Upper lobe of left lung (tissue), 6 donors: ENCODE measurements around the gene BCAM. TPM values are rescaled to one million over a fixed set of nuclear protein-coding genes. Genes with fewer than 3 reads are reported as not detected.

Experiments
- ATAC-seq, 2 donors: fragments of 200-7000 bp; cut with Tn5 transposase; one replicate each; pipeline ENCODE4 v1.9.1; 2022; ENCODE audit warnings: mild to moderate bottlenecking in 2 of 2, moderate library complexity in 2 of 2; ENCODE audit not compliant: low FRiP score in 2 of 2
- DNase-seq, 2 donors: peaks; one replicate each; pipeline ENCODE4 v3.0.0-alpha.2; 2019 to 2020
- H3K27ac ChIP-seq, 4 donors: fragments of 200-600 bp; sonication (generic); one replicate each; pipeline ENCODE4 v1.5.1; 2016 to 2019
- H3K27me3 ChIP-seq, 4 donors: fragments of 200-600 bp; sonication (generic); one replicate each; pipeline ENCODE4 v1.5.1; 2017 to 2019
- H3K36me3 ChIP-seq, 4 donors: fragments of 200-600 bp; sonication (generic); one replicate each; pipeline ENCODE4 v1.5.1; 2016 to 2019
- H3K4me1 ChIP-seq, 4 donors: fragments of 200-600 bp; sonication (generic); one replicate each; pipeline ENCODE4 v1.5.1; 2018 to 2019
- H3K4me3 ChIP-seq, 4 donors: fragments of 200-600 bp; sonication (generic); one replicate each; pipeline ENCODE4 v1.5.1; 2017 to 2019; ENCODE audit warnings: mild to moderate bottlenecking in 2 of 4, moderate library complexity in 1 of 4
- H3K9me3 ChIP-seq, 4 donors: fragments of 200-600 bp; sonication (generic); one replicate each; pipeline ENCODE4 v1.5.1; 2018 to 2019
- CTCF ChIP-seq, 6 experiments: fragments of 450-650 bp in 4 of 6; fragments of 200-600 bp in 2 of 6; sonication (generic) in 2 of 6; IDR thresholded peaks; one replicate each; pipeline ENCODE4 v1.5.1; 2016 to 2019; ENCODE audit warnings: antibody characterized with exemption in 6 of 6
- EP300 ChIP-seq, 4 donors: sonication (generic); formaldehyde crosslinking; IDR thresholded peaks; one replicate each; pipeline ENCODE4 v1.5.1; 2017; ENCODE audit warnings: antibody characterized with exemption in 4 of 4, control low read depth in 2 of 4
- POLR2A ChIP-seq, 4 donors: fragments of 450-650 bp; IDR thresholded peaks; one replicate each; pipeline ENCODE4 v1.5.1; 2016 to 2017; ENCODE audit warnings: antibody characterized with exemption in 4 of 4, mild to moderate bottlenecking in 2 of 4
- POLR2AphosphoS5 ChIP-seq, 2 donors: sonication (generic); formaldehyde crosslinking; IDR thresholded peaks; one replicate each; pipeline ENCODE4 v1.5.1; 2017; ENCODE audit warnings: antibody characterized with exemption in 2 of 2
- WGBS, 2 donors: methylation state at CpG; one replicate each; pipeline ENCODE4 v1.1.5; 2017 to 2018; 5-methylcytosine and 5-hydroxymethylcytosine counted together
- total RNA-seq, 6 donors: library from RNA; depleted of rRNA in 4 of 6; stranded (reverse); fragments of >200 nt in 4 of 6; gene quantifications; one replicate each; pipeline versions ENCODE4 v1.1.0 to v1.2.1, GENCODE V29; 2016 to 2021
- donor health status: DM: no; HTN: no; CAD: no; lungs with moderate emphysema.
- donor health status: DM: no; HTN: yes; CAD: no; lungs with severe emphysema.

BCAM gene
- total RNA-seq, 6 donors from 2014 or later, result 246 to 557 (median 274) TPM

GRCh38 chr19:44782729-44783128, 26.2 kb upstream of the BCAM start:
- Histone ChIP-seq H3K9me3 (no peaks in the 10 kb centered on the region), H3K4me3 (no peak overlapping the region), H3K27me3 (no peaks in the 10 kb centered on the region), H3K36me3 (no peaks in the 10 kb centered on the region), H3K27ac (no peak overlapping the region), H3K4me1 (peaks cover 3 to 8% (median 6%) of the 10 kb centered on the region in 4 donors)
- no peak for ATAC-seq
- 90 to 92% methylated on average over 5 of the region's 5 CpGs for WGBS, 2 donors
- DNase-seq, result no peak
- TF ChIP-seq POLR2A (IDR thresholded peaks at IDR 0.05), result no peak
- TF ChIP-seq POLR2AphosphoS5 (IDR thresholded peaks at IDR 0.05), result no peak
- TF ChIP-seq EP300 (IDR thresholded peaks at IDR 0.05), result no peak
- TF ChIP-seq CTCF (IDR thresholded peaks at IDR 0.05), result no peak

GRCh38 chr19:44783545-44783944, 25.4 kb upstream of the BCAM start:
- H3K36me3 ChIP-seq, result no peaks in the 10 kb centered on the region
- DNase-seq, result no peak
- TF ChIP-seq EP300 (IDR thresholded peaks at IDR 0.05) (no peak), POLR2AphosphoS5 (IDR thresholded peaks at IDR 0.05) (no peak), POLR2A (IDR thresholded peaks at IDR 0.05) (no peak)
- H3K27ac ChIP-seq, result no peak overlapping the region
- 96 to 100% methylated on average over 4 of the region's 4 CpGs for WGBS, 2 donors
- no peak overlapping the region for H3K4me3 ChIP-seq
- no peak for ATAC-seq
- no peaks in the 10 kb centered on the region for H3K27me3 ChIP-seq
- H3K9me3 ChIP-seq, result no peaks in the 10 kb centered on the region
- peaks cover 3 to 8% (median 6%) of the 10 kb centered on the region in 4 donors for H3K4me1 ChIP-seq

GRCh38 chr19:44785271-44785670, 23.6 kb upstream of the BCAM start:
- DNase-seq (no peak), ATAC-seq (no peak)
- 82 to 88% methylated on average over 3 of the region's 3 CpGs for WGBS, 2 donors
- Histone ChIP-seq H3K4me3 (no peak overlapping the region), H3K4me1 (peaks cover 3 to 8% (median 6%) of the 10 kb centered on the region in 4 donors), H3K27me3 (no peaks in the 10 kb centered on the region), H3K9me3 (no peaks in the 10 kb centered on the region), H3K27ac (no peak overlapping the region), H3K36me3 (no peaks in the 10 kb centered on the region)
- TF ChIP-seq POLR2AphosphoS5 (IDR thresholded peaks at IDR 0.05) (no peak), POLR2A (IDR thresholded peaks at IDR 0.05) (no peak), EP300 (IDR thresholded peaks at IDR 0.05) (no peak), CTCF (IDR thresholded peaks at IDR 0.05) (no peak)

- ATAC-seq (no peak), DNase-seq (no peak)
- Histone ChIP-seq H3K9me3 (no peaks in the 10 kb centered on the region), H3K27ac (no peak overlapping the region), H3K4me3 (no peak overlapping the region), H3K36me3 (no peaks in the 10 kb centered on the region), H3K27me3 (no peaks in the 10 kb centered on the region), H3K4me1 (peaks cover 3 to 8% (median 6%) of the 10 kb centered on the region in 4 donors)
- TF ChIP-seq POLR2AphosphoS5 (IDR thresholded peaks at IDR 0.05) (no peak), POLR2A (IDR thresholded peaks at IDR 0.05) (no peak), CTCF (IDR thresholded peaks at IDR 0.05) (no peak), EP300 (IDR thresholded peaks at IDR 0.05) (no peak)
- WGBS, 2 donors, result 93 to 95% methylated on average over 15 of the region's 15 CpGs
Observed at GRCh38 chr19:44785993-44786392, 22.9 kb upstream of the BCAM start.

GRCh38 chr19:44788971-44789370, 19.9 kb upstream of the BCAM start:
- Histone ChIP-seq H3K27ac (no peak overlapping the region), H3K4me1 (peaks cover 6 to 8% (median 6%) of the 10 kb centered on the region in 4 donors), H3K36me3 (no peaks in the 10 kb centered on the region), H3K9me3 (no peaks in the 10 kb centered on the region), H3K4me3 (no peak overlapping the region), H3K27me3 (no peaks in the 10 kb centered on the region)
- no peak for TF ChIP-seq CTCF (IDR thresholded peaks at IDR 0.05)
- no peak for TF ChIP-seq EP300 (IDR thresholded peaks at IDR 0.05)
- no peak for TF ChIP-seq POLR2AphosphoS5 (IDR thresholded peaks at IDR 0.05)
- no peak for TF ChIP-seq POLR2A (IDR thresholded peaks at IDR 0.05)
- ATAC-seq (no peak), DNase-seq (no peak)
- WGBS, 2 donors, result 86 to 97% methylated on average over 2 to 6 of the region's 6 CpGs
